Peyer's patch (tissue), 4 donors: ENCODE data around the gene GBX2. TPM values are rescaled to one million over a fixed set of nuclear protein-coding genes. Genes with fewer than 3 reads are reported as not detected.

Source experiments
- DNase-seq, 3 donors: peaks; one replicate each; pipeline ENCODE4 v3.0.0-alpha.2; 2017 to 2019
- H3K27ac ChIP-seq, 4 donors: fragments of 200-600 bp; sonication (generic); one replicate each; pipeline ENCODE4 v1.5.1; 2016 to 2019
- H3K27me3 ChIP-seq, 2 donors: fragments of 200-600 bp; sonication (generic); one replicate each; pipeline ENCODE4 v1.5.1; 2019
- H3K36me3 ChIP-seq, 3 donors: fragments of 200-600 bp; sonication (generic); one replicate each; pipeline ENCODE4 v1.5.1; 2016 to 2019
- H3K4me1 ChIP-seq, 4 donors: fragments of 200-600 bp; sonication (generic); one replicate each; pipeline ENCODE4 v1.5.1; 2016 to 2019
- H3K4me3 ChIP-seq, 4 donors: fragments of 200-600 bp; sonication (generic); 1 replicate in 3 of 4; 2 replicates in 1 of 4; pipeline ENCODE4 v1.5.1; 2016 to 2019; ENCODE audit warnings: mild to moderate bottlenecking in 1 of 4
- H3K9me3 ChIP-seq, 4 donors: fragments of 200-600 bp; sonication (generic); one replicate each; pipeline ENCODE4 v1.5.1; 2016 to 2019; ENCODE audit warnings: mild to moderate bottlenecking in 1 of 4
- CTCF ChIP-seq, 6 experiments: fragments of 450-650 bp in 4 of 6; fragments of 200-600 bp in 2 of 6; sonication (generic) in 1 of 6; IDR thresholded peaks; one replicate each; pipeline ENCODE4 v1.5.1; 2017 to 2019; ENCODE audit warnings: antibody characterized with exemption in 6 of 6, mild to moderate bottlenecking in 3 of 6, moderate library complexity in 1 of 6
- POLR2A ChIP-seq, 2 donors: fragments of 450-650 bp; IDR thresholded peaks; one replicate each; pipeline ENCODE4 v1.5.1; 2017; ENCODE audit warnings: antibody characterized with exemption in 2 of 2, mild to moderate bottlenecking in 2 of 2, moderate library complexity in 2 of 2
- total RNA-seq, 4 donors: library from RNA; depleted of rRNA; stranded (reverse); fragments of >200 nt; gene quantifications; one replicate each; pipeline ENCODE4 v1.1.0, GENCODE V29; 2016

The GBX2 gene
- total RNA-seq, 4 donors from 2014 or later = not detected

- no peak for DNase-seq
- H3K36me3 ChIP-seq = no peaks in the 10 kb centered on the region
- H3K4me3 ChIP-seq = no peak overlapping the region
- no peaks in the 10 kb centered on the region for H3K9me3 ChIP-seq
- H3K27ac ChIP-seq = no peak overlapping the region
- peaks cover 0 to 68% of the 10 kb centered on the region in 2 donors for H3K27me3 ChIP-seq
- TF ChIP-seq POLR2A (IDR thresholded peaks at IDR 0.05) = no peak
- TF ChIP-seq CTCF (IDR thresholded peaks at IDR 0.05) = no peak
- peaks cover 0 to 47% (median 2%) of the 10 kb centered on the region in 4 donors for H3K4me1 ChIP-seq
These were observed 5.2 kb downstream of the GBX2 start for GRCh38 chr2:236162882-236163470.

- Histone ChIP-seq H3K4me1 (peaks cover 0 to 40% (median 0%) of the 10 kb centered on the region in 4 donors), H3K27ac (no peak overlapping the region), H3K27me3 (peaks cover 0 to 60% of the 10 kb centered on the region in 2 donors), H3K4me3 (no peak overlapping the region), H3K36me3 (no peaks in the 10 kb centered on the region), H3K9me3 (no peaks in the 10 kb centered on the region)
- DNase-seq = no peak
- no peak for TF ChIP-seq POLR2A (IDR thresholded peaks at IDR 0.05)
- no peak for TF ChIP-seq CTCF (IDR thresholded peaks at IDR 0.05)
These were observed 5.9 kb downstream of the GBX2 start for GRCh38 chr2:236162031-236162845.

- Histone ChIP-seq H3K4me3 (no peak overlapping the region), H3K4me1 (peaks cover 0 to 33% (median 0%) of the 10 kb centered on the region in 4 donors), H3K9me3 (no peaks in the 10 kb centered on the region), H3K36me3 (no peaks in the 10 kb centered on the region), H3K27me3 (peaks cover 0 to 55% of the 10 kb centered on the region in 2 donors), H3K27ac (no peak overlapping the region)
- DNase-seq = no peak
- no peak for TF ChIP-seq POLR2A (IDR thresholded peaks at IDR 0.05)
These were observed 6.7 kb downstream of the GBX2 start for GRCh38 chr2:236161531-236161930.

GRCh38 chr2:236161082-236161462, 7.1 kb downstream of the GBX2 start:
- no peaks in the 10 kb centered on the region for H3K36me3 ChIP-seq
- no peak overlapping the region for H3K4me3 ChIP-seq
- peaks cover 0 to 28% (median 0%) of the 10 kb centered on the region in 4 donors for H3K4me1 ChIP-seq
- no peaks in the 10 kb centered on the region for H3K9me3 ChIP-seq
- TF ChIP-seq CTCF (IDR thresholded peaks at IDR 0.05) (no peak), POLR2A (IDR thresholded peaks at IDR 0.05) (no peak)
- DNase-seq = no peak
- no peak overlapping the region for H3K27ac ChIP-seq
- peaks cover 0 to 50% of the 10 kb centered on the region in 2 donors for H3K27me3 ChIP-seq

GRCh38 chr2:236160366-236161081, 7.7 kb downstream of the GBX2 start:
- H3K27ac ChIP-seq = no peak overlapping the region
- TF ChIP-seq CTCF (IDR thresholded peaks at IDR 0.05) (no peak), POLR2A (IDR thresholded peaks at IDR 0.05) (no peak)

More at GRCh38 chr2:236160366-236161081, 7.7 kb downstream of the GBX2 start:
- Histone ChIP-seq H3K4me3 (no peak overlapping the region), H3K4me1 (peaks cover 0 to 24% (median 0%) of the 10 kb centered on the region in 4 donors), H3K27me3 (peaks cover 0 to 45% of the 10 kb centered on the region in 2 donors), H3K9me3 (no peaks in the 10 kb centered on the region), H3K36me3 (no peaks in the 10 kb centered on the region)
- DNase-seq = no peak
